GM12875 (cell line): ENCODE results near the gene MTA1.

Experiments used
- H3K4me3 ChIP-seq: one replicate; pipeline ENCODE4 v1.5.1; 2011; ENCODE audit warnings: low read depth, low read length, control low read depth
- CTCF ChIP-seq: IDR thresholded peaks from 2 replicates; pipeline ENCODE4 v1.5.1; 2011; ENCODE audit warnings: low read depth, mild to moderate bottlenecking, control low read depth, inconsistent platforms, low read length, moderate library complexity, borderline replicate concordance; ENCODE audit not compliant: insufficient read depth

Gene MTA1

GRCh38 chr14:105447651-105448640, 28.3 kb downstream of the MTA1 start:
- TF ChIP-seq CTCF = no peak
- H3K4me3 ChIP-seq = no peak overlapping the region

GRCh38 chr14:105448706-105449111, 29.1 kb downstream of the MTA1 start:
- TF ChIP-seq CTCF = peak; percentile 89
- H3K4me3 ChIP-seq = no peak overlapping the region

- no peak for TF ChIP-seq CTCF
- no peak overlapping the region for H3K4me3 ChIP-seq
These were observed 29.9 kb downstream of the MTA1 start for GRCh38 chr14:105449276-105450122.

GRCh38 chr14:105450123-105450505, 30.5 kb downstream of the MTA1 start:
- TF ChIP-seq CTCF = no peak
- H3K4me3 ChIP-seq = no peak overlapping the region

GRCh38 chr14:105450864-105451720, 31.5 kb downstream of the MTA1 start:
- no peak for TF ChIP-seq CTCF

GRCh38 chr14:105452963-105453362, 33.3 kb downstream of the MTA1 start:
- TF ChIP-seq CTCF = no peak
- H3K4me3 ChIP-seq = no peak overlapping the region

More at GRCh38 chr14:105450864-105451720, 31.5 kb downstream of the MTA1 start:
- no peak overlapping the region for H3K4me3 ChIP-seq
